HG02973 (cell line): ENCODE measurements around the gene KRT9.
"Not testable (repeated sequence)": the region's sequence is repeated elsewhere in the genome, so short reads cannot be mapped to it uniquely, and the experiment has no call there.

Experiments used
- ATAC-seq: cut with Tn5 transposase; IDR thresholded peaks from one replicate; pipeline ENCODE4 v1.9.1; 2021; ENCODE audit warnings: moderate library complexity; ENCODE audit not compliant: unreplicated experiment

KRT9 gene, protein sequence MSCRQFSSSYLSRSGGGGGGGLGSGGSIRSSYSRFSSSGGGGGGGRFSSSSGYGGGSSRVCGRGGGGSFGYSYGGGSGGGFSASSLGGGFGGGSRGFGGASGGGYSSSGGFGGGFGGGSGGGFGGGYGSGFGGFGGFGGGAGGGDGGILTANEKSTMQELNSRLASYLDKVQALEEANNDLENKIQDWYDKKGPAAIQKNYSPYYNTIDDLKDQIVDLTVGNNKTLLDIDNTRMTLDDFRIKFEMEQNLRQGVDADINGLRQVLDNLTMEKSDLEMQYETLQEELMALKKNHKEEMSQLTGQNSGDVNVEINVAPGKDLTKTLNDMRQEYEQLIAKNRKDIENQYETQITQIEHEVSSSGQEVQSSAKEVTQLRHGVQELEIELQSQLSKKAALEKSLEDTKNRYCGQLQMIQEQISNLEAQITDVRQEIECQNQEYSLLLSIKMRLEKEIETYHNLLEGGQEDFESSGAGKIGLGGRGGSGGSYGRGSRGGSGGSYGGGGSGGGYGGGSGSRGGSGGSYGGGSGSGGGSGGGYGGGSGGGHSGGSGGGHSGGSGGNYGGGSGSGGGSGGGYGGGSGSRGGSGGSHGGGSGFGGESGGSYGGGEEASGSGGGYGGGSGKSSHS

DNA sequence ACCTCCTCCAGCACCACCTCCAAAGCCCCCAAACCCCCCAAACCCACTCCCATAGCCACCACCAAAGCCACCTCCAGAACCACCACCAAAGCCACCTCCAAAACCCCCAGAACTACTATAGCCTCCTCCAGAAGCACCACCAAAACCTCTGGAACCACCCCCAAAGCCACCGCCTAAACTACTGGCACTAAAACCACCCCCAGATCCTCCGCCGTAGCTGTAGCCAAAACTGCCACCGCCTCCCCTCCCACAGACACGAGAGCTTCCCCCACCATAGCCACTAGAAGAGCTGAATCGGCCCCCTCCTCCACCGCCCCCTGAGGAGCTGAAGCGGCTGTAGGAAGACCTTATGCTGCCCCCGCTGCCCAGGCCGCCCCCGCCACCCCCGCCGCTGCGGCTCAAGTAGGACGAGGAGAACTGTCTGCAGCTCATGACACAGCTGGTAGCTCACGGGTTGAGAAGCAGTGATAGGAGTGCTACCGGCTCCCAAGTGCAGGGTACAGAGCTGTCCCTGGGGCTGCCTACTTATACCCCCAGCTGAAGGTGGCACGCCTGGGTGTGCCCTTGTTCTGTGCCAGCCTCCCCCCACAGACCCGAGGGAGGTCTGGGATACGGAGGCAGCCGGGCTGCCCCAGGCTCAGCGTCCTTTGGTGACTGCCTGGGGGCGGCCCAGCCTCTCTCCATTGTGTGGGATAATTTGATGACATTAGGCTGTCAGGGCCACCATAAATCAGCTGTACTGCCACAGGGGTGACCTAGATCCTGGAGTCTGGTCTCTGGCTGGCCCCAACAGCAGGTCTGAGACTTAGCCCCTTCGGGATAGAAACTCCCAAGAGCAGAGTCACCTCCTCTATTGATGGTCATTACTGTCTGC is at the start of gene KRT9:
Gene KRT9, minus strand, starts transcription at position 499 of the 874 bp plus-strand sequence. Its CDS starts 67 bp downstream, at position 432.
- no peak for ATAC-seq

DNA sequence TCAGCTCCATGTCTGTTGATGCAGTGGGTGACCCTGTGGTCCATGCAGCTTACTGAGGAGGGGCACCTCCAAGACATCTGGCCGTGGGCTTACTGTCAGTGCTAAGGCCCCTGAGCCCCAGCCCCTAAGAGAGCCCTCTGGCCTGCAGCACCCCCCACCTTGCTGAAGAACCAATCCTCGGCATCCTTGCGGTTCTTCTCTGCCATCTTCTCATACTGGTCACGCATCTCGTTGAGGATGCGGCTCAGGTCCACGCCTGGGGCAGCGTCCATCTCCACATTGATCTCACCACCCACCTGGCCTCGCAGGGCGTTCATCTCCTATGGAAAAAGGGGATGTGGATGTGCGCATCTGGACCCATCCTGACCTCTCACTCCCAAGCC is 49.6 kb upstream of the KRT9 start:
- ATAC-seq, result not testable (repeated sequence)

DNA sequence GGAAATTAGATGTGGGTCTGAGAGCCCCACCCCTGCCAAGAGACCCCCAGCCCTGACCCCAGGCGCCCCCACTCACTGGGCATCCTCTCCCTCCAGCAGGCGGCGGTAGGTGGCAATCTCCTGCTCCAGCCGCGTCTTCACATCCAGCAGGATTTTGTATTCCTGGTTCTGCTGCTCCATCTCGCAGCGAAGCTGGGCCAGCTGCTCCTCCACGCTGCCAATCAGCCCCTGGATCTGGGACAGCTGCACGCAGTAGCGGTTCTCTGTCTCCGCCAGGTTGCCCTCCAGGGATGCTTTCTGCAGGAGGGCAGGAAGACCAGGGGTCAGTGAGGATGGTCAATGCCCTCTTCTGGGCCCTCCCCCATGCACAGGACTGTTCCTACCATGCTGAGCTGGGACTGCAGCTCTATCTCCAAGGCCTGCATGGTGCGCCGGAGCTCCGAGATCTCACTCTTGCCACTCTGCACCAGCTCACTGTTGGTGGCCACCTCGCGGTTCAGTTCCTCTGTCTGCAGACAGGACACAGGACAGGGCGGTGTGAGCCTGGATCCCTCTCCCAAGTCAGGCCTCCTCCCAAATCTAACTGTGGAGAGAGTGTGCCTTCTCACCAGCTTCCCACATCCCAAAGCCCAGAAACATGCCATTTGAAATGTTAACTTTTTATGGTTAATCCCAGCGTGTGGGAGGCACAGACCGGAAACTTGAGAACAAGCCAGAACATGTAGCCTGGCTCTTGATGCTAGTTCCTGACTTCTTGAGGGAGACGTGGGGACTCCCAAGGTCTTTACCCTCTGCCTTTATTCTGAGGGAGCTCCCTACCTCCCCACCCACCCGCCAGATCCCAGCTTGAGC is 49.0 kb upstream of the KRT9 start:
- ATAC-seq, result no peak

DNA sequence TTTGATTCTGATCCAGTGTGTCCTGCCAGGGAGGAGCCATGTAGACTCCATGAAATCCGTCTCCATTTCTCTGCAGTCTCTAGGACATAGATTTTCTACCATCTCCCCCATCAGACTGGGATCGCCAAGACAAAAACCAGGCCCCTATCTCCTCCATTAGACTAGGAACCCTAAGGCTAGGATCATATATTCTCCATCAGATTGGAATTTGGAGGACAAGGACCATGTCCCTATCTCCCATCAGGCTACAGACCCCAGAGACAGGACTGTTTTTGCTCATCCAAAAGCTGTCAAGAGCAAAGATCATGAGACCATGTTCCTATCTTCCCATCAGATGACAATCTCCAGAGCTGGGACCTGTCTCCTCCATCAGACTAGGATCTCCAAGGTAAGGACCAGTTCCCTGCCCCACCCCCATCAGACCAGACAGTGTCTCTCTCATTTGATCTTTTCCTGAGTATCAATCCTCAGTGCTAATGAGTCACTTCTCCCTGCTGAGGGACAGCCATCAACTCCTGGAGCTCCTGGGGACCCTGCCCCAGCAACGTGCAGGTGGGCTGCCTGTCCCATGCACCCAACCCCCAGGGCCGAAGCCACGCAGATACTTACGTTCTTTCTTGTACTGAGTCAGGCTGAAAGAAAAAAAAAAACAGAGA is 48.2 kb upstream of the KRT9 start:
- ATAC-seq, result not testable (repeated sequence)

DNA sequence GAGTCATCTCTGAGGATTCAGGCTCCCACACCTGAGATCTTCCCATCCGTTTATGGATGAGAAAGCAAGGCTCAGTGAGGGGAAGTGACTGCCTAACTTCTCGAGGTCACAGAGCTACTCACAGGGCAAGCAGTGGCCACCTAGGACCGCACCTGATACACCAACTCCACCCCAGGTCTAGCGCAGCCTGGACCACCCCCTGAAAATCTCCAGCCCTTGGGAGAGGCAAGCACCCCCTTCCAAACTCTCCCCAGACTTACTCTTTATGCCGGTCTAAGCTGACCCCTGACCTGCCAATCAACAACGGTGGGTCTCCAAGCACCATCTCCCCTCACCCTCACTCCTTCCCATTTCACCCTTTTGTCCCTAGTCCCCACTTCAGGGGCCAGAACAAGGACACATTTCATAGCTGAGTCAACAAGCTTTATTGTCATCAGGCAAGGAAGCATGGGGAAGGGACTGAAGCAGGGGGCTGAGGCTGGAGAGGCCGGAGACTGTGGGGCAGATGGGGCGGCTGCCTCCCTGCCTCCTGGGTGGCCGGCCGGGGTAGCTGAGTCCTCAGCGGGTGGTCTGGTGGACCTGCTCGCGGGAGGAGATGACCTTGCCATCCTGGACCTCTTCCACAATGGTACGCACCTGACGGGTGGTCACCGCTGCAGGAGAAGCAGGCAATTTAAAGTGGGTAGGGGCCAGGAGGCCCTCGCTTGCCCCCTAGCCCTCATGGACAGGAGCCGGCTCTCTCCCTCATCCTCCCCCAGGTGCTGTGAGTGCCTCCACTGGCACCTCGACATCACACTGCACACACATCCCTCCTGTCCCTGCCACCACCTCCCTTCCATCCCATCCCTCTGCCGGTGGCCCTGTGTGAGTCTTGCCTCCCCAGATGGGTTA is 47.4 kb upstream of the KRT9 start:
- ATAC-seq, result no peak

DNA sequence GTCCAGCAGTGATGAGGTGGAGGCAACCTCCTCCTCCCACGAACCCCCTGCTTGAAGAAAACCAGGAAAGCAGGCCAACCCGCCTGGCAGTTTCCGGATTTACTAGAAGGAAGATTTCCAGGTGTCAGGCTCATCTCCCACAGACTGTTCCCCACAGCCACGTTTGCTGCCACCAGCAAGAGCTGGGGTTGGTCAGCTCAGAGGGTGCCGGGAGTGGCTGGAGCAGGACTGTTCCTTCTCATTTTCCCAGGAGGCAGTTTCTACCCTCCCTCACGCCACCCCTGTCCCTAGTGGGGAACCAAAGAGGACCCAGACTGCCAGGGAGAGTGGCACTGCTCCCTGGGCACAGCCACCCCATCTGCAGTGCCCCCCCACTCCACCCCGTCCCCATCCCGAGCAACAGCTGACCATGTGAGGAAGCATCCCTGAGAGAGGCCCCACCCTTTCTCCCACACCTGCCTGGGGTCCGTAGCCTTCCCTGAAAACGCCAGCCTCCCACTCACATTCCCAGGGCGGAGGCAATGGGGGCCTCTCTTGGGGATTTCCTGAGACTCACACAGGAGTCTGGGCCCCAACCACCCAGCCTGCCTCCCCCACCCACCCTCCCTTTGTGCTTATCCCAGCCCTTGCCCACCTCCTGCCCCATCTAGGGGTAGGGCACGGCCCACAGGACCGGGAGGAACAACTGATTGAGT is 46.6 kb upstream of the KRT9 start:
- no peak for ATAC-seq

DNA sequence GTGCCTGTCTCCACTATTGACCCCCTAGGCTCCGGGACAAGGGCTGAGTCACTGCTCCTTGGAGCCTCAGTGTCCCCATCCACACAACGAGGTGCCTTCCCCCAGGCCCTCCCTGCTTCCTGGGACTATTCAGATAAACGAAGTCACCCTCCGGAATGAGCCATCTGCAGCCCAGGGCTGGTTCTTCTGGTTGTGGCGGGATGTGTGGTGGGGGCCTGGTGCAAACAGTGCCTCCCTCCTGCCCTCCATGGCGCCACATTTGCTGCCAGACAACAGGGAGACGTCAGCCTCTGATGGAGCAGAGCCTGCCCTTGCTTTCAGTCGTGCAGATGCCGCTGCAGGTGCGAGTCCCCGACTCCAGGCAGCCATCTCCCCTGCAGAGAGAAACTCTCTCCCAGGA is 45.8 kb upstream of the KRT9 start:
- no peak for ATAC-seq

DNA sequence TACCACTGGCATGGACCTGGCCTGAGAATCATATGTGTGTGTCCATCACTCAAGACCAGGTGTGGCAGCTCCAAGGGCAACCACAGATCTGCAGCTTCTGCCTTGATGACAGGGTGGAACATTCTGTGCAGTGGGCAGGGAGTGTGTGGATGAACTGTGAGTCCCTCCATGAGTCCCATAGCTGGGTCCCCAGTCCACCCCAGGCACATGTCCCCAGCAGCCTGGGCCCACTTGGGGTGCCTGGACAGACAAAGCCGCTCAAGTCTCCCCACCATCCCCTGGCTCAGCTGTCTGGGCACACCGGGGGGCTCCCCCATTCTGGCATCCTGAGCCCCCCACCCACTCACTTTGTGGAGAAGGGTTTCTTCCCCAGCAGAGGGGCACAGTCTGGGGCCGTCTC is 45.3 kb upstream of the KRT9 start:
- no peak for ATAC-seq

DNA sequence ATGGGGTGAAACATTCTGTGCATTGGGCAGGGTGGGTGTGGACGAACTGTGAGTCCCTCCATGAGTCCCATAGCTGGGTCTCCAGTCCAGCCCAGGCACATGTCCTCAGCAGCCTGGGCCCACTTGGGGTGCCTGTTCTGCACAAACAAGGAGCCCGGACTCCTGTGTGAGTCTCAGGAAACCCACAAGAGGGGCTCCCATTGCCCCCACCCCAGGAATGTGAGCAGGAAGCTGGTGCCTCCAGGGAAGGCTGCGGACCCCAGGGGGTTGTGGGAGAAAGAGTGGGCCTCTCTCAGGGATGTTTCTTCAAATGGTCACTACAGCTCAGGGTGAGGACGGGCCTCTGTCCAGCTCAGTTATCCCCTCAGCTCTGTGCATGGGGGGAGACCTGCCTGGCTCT is 44.6 kb upstream of the KRT9 start:
- not testable (repeated sequence) for ATAC-seq

DNA sequence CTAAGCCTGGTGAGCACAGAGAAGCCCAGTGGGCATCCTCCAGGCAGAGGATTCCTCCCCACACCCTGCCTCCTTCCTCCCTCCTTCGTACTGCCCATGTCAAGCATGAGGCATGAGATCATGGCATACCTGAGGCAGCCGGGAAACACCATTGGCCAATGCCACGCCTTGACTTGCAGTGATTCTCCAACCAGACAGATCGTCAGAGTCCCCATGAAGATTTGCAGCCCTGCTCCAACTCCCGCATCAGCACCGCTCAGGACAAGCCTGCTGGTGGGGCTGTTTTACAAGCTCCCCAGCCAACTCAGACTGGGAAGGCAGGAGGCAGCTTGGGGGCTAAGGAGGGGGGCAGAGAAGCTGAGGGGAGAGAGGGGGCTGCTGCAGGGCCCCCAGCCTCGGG is 43.6 kb upstream of the KRT9 start:
- ATAC-seq, result no peak

DNA sequence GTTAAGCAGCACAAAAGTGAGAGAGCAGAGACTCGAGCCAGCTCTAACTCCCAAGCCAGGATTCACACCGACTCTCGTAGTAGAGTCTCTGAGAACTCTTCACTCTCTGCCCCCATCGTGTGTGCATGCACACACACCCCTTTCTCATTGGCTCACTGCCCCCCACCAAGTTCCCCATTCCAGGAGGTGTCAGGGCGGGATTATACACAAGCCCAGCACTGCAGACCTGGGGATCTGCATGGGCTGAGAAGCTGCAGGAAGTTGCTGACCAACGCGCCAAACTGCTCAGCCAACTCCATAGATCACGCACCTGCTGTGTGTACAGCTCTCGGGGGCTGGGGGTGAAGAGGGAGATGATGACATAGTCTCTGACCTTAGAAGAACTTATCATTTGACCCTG is 42.9 kb upstream of the KRT9 start:
- ATAC-seq, result not testable (repeated sequence)

DNA sequence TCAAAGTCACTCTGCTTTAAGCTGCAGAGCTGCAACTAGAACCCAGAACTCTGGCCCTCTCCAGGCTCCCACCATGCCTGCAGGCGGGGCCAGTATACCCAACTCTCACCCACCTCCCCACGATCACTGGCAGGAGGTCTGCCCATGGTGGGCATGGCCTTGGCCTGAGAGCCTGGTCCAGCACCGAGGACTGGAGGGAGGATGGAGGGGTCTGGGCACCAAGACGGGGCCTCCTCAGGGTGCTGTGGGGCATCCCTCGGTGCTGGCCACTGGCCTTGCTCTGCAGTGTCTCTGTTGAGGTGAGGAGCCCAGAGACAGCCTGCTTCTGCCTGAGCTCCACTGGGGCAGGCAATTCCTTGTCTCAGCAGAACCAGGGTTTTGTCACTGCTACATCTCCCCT is 42.2 kb upstream of the KRT9 start:
- no peak for ATAC-seq

DNA sequence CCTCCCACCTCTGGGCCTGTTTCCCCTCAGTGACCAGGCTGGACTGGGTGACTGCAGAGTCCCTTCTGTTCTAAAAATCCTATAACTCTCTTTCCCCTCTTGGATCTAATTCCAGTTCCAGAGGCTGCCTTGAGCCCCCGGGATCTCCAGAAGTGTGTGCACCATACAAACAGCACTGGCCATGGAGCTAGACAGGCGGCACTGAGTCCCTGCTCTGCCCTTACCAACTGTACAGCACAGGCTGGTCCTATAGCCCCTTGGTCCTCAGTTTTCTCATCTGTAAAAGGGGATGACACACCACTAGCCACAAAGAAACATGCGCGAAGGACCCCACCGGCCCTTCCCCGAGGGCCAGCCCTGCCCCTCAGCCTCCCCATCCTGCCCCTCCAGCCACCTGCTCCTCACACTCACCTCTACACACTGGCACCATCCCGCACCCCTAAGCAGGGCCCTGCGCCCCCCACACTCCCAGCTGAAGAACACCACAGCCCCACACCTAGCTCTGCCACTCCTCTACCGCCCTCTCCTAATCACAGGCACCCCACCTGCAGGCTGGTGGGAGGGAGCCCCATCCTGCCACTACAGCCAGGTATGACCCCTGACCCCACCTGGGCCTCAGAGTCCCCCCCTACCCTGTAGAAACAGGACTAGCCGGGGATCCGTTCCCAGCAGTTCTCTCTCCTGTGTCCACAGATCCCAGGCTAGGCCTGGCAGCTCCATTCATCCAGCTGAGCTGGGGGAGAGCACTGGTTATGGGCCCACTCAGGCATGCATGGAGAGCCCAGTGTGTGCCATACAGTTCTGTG is 41.6 kb upstream of the KRT9 start:
- no peak for ATAC-seq

DNA sequence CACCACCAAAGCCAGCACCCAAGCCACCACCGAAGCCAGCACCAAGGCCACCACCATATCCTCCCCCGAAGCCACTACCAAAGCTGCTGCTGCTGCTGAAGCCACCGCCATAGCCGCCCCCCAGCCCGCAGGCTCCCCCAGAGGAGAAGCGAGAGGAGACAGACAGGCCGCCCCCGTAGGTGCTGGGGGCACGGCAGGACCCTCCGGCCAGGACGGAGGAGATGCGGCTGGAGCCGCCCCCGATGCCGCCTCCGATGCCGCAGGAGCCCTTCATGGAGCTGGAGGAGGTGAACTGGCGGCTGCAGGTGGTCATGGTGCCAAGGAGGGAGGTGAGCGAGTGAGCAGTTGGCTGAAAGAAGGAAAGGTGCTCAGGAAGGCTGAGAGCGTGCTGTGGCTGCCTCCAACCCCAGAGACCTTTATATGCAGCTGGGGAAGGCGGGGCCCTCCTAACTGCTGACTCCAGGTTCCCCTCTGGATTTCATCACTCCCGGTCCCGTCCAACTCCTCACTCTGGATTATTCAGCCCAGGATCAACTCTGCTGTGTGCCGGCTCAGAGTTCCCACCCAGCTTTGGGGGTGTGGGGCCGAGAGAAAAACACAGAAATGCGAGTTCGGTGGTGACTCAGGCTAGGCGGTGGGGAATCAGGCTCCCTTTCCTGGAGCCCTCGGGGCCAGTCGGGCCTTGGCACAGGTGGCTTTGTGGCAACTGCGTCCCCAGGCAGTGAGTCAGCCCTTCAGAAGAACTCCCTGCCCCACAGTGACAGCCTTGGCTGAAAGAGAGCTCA is 40.7 kb upstream of the KRT9 start, which contains the start of gene KRT16:
Gene KRT16, minus strand, starts transcription at position 392 of the 785 bp plus-strand sequence. Its CDS starts 79 bp downstream, at position 313.
- ATAC-seq, result not testable (repeated sequence)

DNA sequence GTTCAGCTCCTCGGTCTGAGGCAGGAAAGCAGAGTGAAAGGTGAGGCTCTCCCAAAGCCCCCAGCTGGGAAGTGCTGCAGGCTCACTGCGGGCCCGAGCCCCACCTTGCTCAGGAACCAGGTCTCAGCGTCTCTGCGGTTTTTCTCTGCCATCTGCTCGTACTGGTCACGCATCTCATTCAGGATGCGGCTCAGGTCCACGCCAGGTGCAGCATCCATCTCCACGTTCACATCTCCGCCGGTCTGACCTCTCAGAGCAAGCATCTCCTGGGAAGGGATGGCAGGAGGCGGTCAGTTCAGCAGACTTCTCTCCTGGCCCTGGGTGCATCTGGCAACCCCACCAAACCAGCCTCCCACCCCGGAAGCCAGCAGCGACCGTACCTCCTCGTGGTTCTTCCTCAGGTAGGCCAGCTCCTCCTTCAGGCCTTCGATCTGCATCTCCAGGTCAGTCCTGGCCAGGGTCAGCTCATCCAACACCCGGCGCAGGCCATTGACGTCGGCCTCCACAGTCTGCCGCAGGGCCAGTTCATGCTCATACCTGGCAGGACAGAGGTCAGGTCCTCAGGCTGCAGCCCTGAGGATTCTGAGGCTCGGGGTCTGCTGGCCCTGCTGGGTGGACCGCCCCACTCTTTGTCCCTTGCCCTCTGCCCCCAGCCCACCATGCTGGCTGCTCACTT is 39.2 kb upstream of the KRT9 start:
- ATAC-seq, result no peak

DNA sequence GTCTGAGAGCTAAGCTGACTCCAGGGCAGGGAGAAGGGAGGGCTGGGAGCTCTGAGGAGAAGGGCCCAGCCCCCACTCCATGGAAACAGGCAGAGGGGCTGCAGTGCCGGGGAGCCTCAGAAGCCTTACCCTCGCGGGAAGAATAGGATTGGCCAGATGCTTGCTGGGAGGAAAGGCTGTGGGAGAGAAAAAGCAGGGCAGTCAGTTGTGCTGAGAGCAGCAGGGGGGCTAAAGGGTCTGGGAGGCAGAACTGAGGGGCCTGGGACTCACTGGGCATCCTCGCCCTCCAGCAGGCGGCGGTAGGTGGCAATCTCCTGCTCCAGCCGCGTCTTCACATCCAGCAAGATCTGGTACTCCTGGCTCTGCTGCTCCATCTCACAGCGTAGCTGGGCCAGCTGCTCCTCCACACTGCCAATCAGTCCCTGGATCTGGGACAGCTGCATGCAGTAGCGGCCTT is 38.2 kb upstream of the KRT9 start:
- not testable (repeated sequence) for ATAC-seq
